HEK293 (cell line): ENCODE data around the gene NEB.
"Not testable (repeated sequence)": the region's sequence is repeated elsewhere in the genome, so short reads cannot be mapped to it uniquely, and the experiment has no call there.

ENCODE experiments used
- CTCF ChIA-PET: fragments of 350-600 bp; formaldehyde crosslinking; extraction: SDS; loops from one replicate; lab custom pipeline; 2021; ENCODE audit warnings: antibody characterized with exemption; lab: Yijun Ruan, JAX
- POLR2A ChIA-PET: fragments of 300-600 bp; formaldehyde crosslinking; extraction: SDS; loops from one replicate; lab custom pipeline; 2020; ENCODE audit warnings: antibody characterized with exemption, inconsistent platforms; lab: Yijun Ruan, JAX
- H3K27ac ChIP-seq: fragments of 200-500 bp; sonication (Bioruptor generic); 2 replicates; pipeline ENCODE4 v1.5.1; 2014; ENCODE audit warnings: low read depth, low read length, control low read depth, inconsistent platforms; ENCODE audit errors: extremely low read depth
- H3K36me3 ChIP-seq, 2 experiments: fragments of 200-500 bp in 1 of 2; sonication (Bioruptor generic) in 1 of 2; 1 replicate in 1 of 2; 2 replicates in 1 of 2; pipeline ENCODE4 v1.5.1; 2014 to 2017; ENCODE audit warnings: inconsistent platforms in 2 of 2, low read length in 2 of 2; ENCODE audit not compliant: control insufficient read depth in 2 of 2, insufficient read depth in 1 of 2
- H3K4me1 ChIP-seq: fragments of 200-500 bp; sonication (Bioruptor generic); 2 replicates; pipeline ENCODE4 v1.5.1; 2014; ENCODE audit warnings: mild to moderate bottlenecking, low read length, inconsistent platforms; ENCODE audit not compliant: control insufficient read depth, insufficient read depth
- H3K4me3 ChIP-seq: 2 replicates; pipeline ENCODE4 v1.5.1; 2011; ENCODE audit warnings: low read depth, mild to moderate bottlenecking, control low read depth, low read length, moderate library complexity
- H3K9me3 ChIP-seq: fragments of 200-500 bp; sonication (Bioruptor generic); 2 replicates; pipeline ENCODE4 v1.5.1; 2014; ENCODE audit warnings: low read depth, low read length, inconsistent platforms; ENCODE audit not compliant: control insufficient read depth, insufficient read depth
- ELK4 ChIP-seq: IDR thresholded peaks from 2 replicates; pipeline ENCODE4 v1.6.1; 2011; ENCODE audit warnings: mild to moderate bottlenecking, low read depth, low read length, borderline replicate concordance
- GLI2 ChIP-seq: fragments of 450-650 bp; formaldehyde crosslinking; IDR thresholded peaks from 2 replicates; pipeline ENCODE4; 2017; ENCODE audit warnings: missing biosample characterization, missing genetic modification characterization, low read depth, borderline replicate concordance
- KLF8 ChIP-seq: fragments of 450-650 bp; formaldehyde crosslinking; IDR thresholded peaks from 2 replicates; pipeline ENCODE4 v1.5.1; 2016; ENCODE audit warnings: missing biosample characterization, missing genetic modification characterization
- PRDM10 ChIP-seq: fragments of 450-650 bp; formaldehyde crosslinking; IDR thresholded peaks from 2 replicates; pipeline ENCODE4 v1.5.1; 2016; ENCODE audit warnings: missing biosample characterization, missing genetic modification characterization
- WT1 ChIP-seq: fragments of 450-650 bp; formaldehyde crosslinking; IDR thresholded peaks from 2 replicates; pipeline ENCODE4 v1.5.1; 2016; ENCODE audit warnings: missing biosample characterization, missing genetic modification characterization
- ZBTB8A ChIP-seq: fragments of 450-650 bp; formaldehyde crosslinking; IDR thresholded peaks from 2 replicates; pipeline ENCODE4 v1.5.1; 2016; ENCODE audit warnings: missing biosample characterization, missing genetic modification characterization
- ZEB2 ChIP-seq: fragments of 450-650 bp; formaldehyde crosslinking; IDR thresholded peaks from 2 replicates; pipeline ENCODE4 v1.5.1; 2016; ENCODE audit warnings: missing biosample characterization, missing genetic modification characterization
- ZIC2 ChIP-seq: fragments of 450-650 bp; formaldehyde crosslinking; IDR thresholded peaks from 2 replicates; pipeline ENCODE4 v1.5.1; 2016; ENCODE audit warnings: missing biosample characterization, missing genetic modification characterization
- ZNF146 ChIP-seq: fragments of 450-650 bp; formaldehyde crosslinking; IDR thresholded peaks from 2 replicates; pipeline ENCODE4 v1.5.1; 2016; ENCODE audit warnings: missing biosample characterization, missing genetic modification characterization
- ZNF214 ChIP-seq: fragments of 450-650 bp; formaldehyde crosslinking; IDR thresholded peaks from 2 replicates; pipeline ENCODE4 v1.5.1; 2017; ENCODE audit warnings: missing biosample characterization, mild to moderate bottlenecking, missing genetic modification characterization, borderline replicate concordance
- ZNF311 ChIP-seq: fragments of 450-650 bp; formaldehyde crosslinking; IDR thresholded peaks from 2 replicates; pipeline ENCODE4 v1.5.1; 2017; ENCODE audit warnings: missing biosample characterization, missing genetic modification characterization, borderline replicate concordance
- ZNF473 ChIP-seq: fragments of 450-650 bp; formaldehyde crosslinking; IDR thresholded peaks from 2 replicates; pipeline ENCODE4 v1.5.1; 2017; ENCODE audit warnings: missing biosample characterization, missing genetic modification characterization
- ZNF529 ChIP-seq: fragments of 450-650 bp; formaldehyde crosslinking; IDR thresholded peaks from 2 replicates; pipeline ENCODE4 v1.5.1; 2017; ENCODE audit warnings: missing genetic modification characterization, missing biosample characterization; ENCODE audit not compliant: insufficient replicate concordance
- ZNF600 ChIP-seq: fragments of 450-650 bp; formaldehyde crosslinking; IDR thresholded peaks from 2 replicates; pipeline ENCODE4 v1.5.1; 2016; ENCODE audit warnings: missing biosample characterization, missing genetic modification characterization
- ZNF610 ChIP-seq: fragments of 450-650 bp; formaldehyde crosslinking; IDR thresholded peaks from 2 replicates; pipeline ENCODE4 v1.5.1; 2016; ENCODE audit warnings: missing biosample characterization, missing genetic modification characterization, borderline replicate concordance
- ZNF626 ChIP-seq: fragments of 450-650 bp; sonication (Bioruptor Pico); formaldehyde crosslinking; IDR thresholded peaks from 2 replicates; pipeline ENCODE4 v1.5.1; 2018; ENCODE audit warnings: missing biosample characterization, missing genetic modification characterization, inconsistent platforms
- ZNF654 ChIP-seq: fragments of 450-650 bp; formaldehyde crosslinking; IDR thresholded peaks from 2 replicates; pipeline ENCODE4 v1.5.1; 2016; ENCODE audit warnings: low read depth, missing biosample characterization, missing genetic modification characterization
- ZNF837 ChIP-seq: fragments of 450-650 bp; formaldehyde crosslinking; IDR thresholded peaks from 2 replicates; pipeline ENCODE4 v1.5.1; 2016; ENCODE audit warnings: missing biosample characterization, missing genetic modification characterization
- ZNF843 ChIP-seq: fragments of 450-650 bp; formaldehyde crosslinking; IDR thresholded peaks from 2 replicates; pipeline ENCODE4 v1.5.1; 2016; ENCODE audit warnings: missing biosample characterization, missing genetic modification characterization
- ZSCAN30 ChIP-seq: fragments of 450-650 bp; IDR thresholded peaks from 2 replicates; pipeline ENCODE4 v1.5.1; 2018; ENCODE audit warnings: missing biosample characterization, mild to moderate bottlenecking, missing genetic modification characterization, moderate library complexity
- TF ChIP-seq, protein P1 (sequence below): fragments of 450-650 bp; formaldehyde crosslinking; IDR thresholded peaks from 2 replicates; pipeline ENCODE4 v1.5.1; 2016; ENCODE audit warnings: missing biosample characterization, missing genetic modification characterization
- TF ChIP-seq, protein P2 (sequence below): fragments of 450-650 bp; formaldehyde crosslinking; IDR thresholded peaks from 2 replicates; pipeline ENCODE4 v1.5.1; 2017; ENCODE audit warnings: missing biosample characterization, mild to moderate bottlenecking, missing genetic modification characterization, moderate library complexity

NEB gene

GRCh38 chr2:151560289-151560688 lies 174.0 kb downstream of the NEB start:
- Histone ChIP-seq H3K4me1 (no peaks in the 10 kb centered on the region), H3K36me3 (no peaks in the 10 kb centered on the region), H3K9me3 (no peaks in the 10 kb centered on the region), H3K27ac (no peak overlapping the region), H3K4me3 (no peak overlapping the region)
- ChIA-PET POLR2A (no interaction called here), CTCF (no interaction called here)
- TF ChIP-seq ZNF473 (no peak), ZIC2 (tag by site-specific recombination) (no peak), ZNF843 (tag by site-specific recombination) (no peak), ZBTB8A (tag by site-specific recombination) (no peak), ZEB2 (tag by site-specific recombination) (no peak), ZNF654 (no peak), ZNF529 (no peak), ZNF626 (tag by site-specific recombination) (no peak), ZSCAN30 (tag by site-specific recombination) (no peak), ZNF214 (no peak), PRDM10 (tag by site-specific recombination) (no peak), ZNF311 (tag by site-specific recombination) (no peak)
- TF ChIP-seq, protein P1, sequence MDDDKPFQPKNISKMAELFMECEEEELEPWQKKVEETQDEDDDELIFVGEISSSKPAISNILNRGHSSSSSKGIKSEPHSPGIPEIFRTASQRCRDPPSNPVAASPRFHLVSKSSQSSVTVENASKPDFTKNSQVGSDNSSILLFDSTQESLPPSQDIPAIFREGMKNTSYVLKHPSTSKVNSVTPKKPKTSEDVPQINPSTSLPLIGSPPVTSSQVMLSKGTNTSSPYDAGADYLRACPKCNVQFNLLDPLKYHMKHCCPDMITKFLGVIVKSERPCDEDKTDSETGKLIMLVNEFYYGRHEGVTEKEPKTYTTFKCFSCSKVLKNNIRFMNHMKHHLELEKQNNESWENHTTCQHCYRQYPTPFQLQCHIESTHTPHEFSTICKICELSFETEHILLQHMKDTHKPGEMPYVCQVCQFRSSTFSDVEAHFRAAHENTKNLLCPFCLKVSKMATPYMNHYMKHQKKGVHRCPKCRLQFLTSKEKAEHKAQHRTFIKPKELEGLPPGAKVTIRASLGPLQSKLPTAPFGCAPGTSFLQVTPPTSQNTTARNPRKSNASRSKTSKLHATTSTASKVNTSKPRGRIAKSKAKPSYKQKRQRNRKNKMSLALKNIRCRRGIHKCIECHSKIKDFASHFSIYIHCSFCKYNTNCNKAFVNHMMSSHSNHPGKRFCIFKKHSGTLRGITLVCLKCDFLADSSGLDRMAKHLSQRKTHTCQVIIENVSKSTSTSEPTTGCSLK (tag by site-specific recombination), result no peak

DNA sequence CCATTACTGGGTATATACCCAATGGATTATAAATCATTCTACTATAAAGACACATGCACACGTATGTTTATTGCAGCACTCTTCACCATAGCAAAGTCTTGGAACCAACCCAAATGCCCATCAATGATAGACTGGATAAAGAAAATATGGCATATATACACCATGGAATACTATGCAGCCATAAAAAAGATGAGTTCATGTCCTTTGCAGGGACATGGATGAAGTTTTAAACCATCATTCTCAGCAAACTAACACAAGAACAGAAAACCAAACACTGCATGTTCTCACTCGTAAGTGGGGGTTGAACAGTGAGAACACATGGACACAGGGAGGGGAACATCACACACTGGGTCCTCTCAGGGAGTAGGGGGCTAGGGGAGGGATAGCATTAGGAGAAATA lies 174.8 kb downstream of the NEB start:
- peak; percentile 70 for TF ChIP-seq ZNF146 (tag by site-specific recombination)
- TF ChIP-seq, all 188 proteins: peak for 1; not testable (repeated sequence) for 187
- H3K4me3 ChIP-seq, CTCF ChIA-PET, H3K27ac ChIP-seq, H3K36me3 ChIP-seq, POLR2A ChIA-PET, H3K4me1 ChIP-seq, H3K9me3 ChIP-seq: not testable (repeated sequence)

DNA sequence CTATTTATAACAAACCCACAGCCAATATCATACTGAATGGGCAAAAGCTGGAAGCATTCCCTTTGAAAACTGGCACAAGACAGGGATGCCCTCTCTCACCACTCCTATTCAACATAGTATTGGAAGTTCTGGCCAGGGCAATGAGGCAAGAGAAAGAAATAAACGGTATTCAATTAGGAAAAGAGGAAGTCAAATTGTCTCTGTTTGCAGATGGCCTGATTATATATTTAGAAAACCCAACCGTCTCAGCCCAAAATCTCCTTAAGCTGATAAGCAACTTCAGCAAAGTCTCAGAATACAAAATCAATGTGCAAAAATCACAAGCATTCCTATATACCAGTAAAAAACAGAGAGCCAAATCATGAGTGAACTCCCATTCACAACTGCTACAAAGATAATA lies 176.4 kb downstream of the NEB start:
- CTCF ChIA-PET, H3K9me3 ChIP-seq, H3K4me1 ChIP-seq, H3K4me3 ChIP-seq, H3K36me3 ChIP-seq, POLR2A ChIA-PET, H3K27ac ChIP-seq: not testable (repeated sequence)

- Histone ChIP-seq H3K9me3 (no peaks in the 10 kb centered on the region), H3K4me1 (no peaks in the 10 kb centered on the region), H3K4me3 (no peak overlapping the region), H3K36me3 (no peaks in the 10 kb centered on the region), H3K27ac (no peak overlapping the region)
- CTCF ChIA-PET, result no interaction called here
- POLR2A ChIA-PET, result no interaction called here
- TF ChIP-seq ZNF610 (tag by site-specific recombination) (no peak), ELK4 (no peak), ZNF600 (tag by site-specific recombination) (no peak), WT1 (tag by site-specific recombination) (no peak), KLF8 (no peak), GLI2 (tag by site-specific recombination) (no peak), ZNF837 (tag by site-specific recombination) (no peak), ZNF146 (tag by site-specific recombination) (no peak)
- TF ChIP-seq, protein P2, sequence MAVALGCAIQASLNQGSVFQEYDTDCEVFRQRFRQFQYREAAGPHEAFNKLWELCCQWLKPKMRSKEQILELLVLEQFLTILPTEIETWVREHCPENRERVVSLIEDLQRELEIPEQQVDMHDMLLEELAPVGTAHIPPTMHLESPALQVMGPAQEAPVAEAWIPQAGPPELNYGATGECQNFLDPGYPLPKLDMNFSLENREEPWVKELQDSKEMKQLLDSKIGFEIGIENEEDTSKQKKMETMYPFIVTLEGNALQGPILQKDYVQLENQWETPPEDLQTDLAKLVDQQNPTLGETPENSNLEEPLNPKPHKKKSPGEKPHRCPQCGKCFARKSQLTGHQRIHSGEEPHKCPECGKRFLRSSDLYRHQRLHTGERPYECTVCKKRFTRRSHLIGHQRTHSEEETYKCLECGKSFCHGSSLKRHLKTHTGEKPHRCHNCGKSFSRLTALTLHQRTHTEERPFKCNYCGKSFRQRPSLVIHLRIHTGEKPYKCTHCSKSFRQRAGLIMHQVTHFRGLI (tag by site-specific recombination), result no peak
Observed at GRCh38 chr2:151556121-151556520, 178.2 kb downstream of the NEB start.
